Fibroblast of peridontal ligament (primary cell): Measurements from ENCODE around the gene KCNH1.

ENCODE experiments used
- DNase-seq: peaks from one replicate; pipeline ENCODE4 v3.0.0-alpha.2; 2010; ENCODE audit errors: extremely low read depth

KCNH1 gene

GRCh38 chr1:210918893-210919292, 215.1 kb downstream of the KCNH1 start:
- no peak for DNase-seq

GRCh38 chr1:210917560-210918169, 216.3 kb downstream of the KCNH1 start:
- no peak for DNase-seq

GRCh38 chr1:210916548-210916947, 217.4 kb downstream of the KCNH1 start:
- no peak for DNase-seq

GRCh38 chr1:210915890-210916507, 217.9 kb downstream of the KCNH1 start:
- DNase-seq: no peak

- no peak for DNase-seq
These were observed 221.2 kb downstream of the KCNH1 start for GRCh38 chr1:210912752-210913151.

GRCh38 chr1:210910020-210910575, 223.8 kb downstream of the KCNH1 start:
- DNase-seq: no peak

GRCh38 chr1:210908791-210909190, 225.2 kb downstream of the KCNH1 start:
- DNase-seq: no peak

GRCh38 chr1:210908257-210908656, 225.7 kb downstream of the KCNH1 start:
- DNase-seq: no peak

- DNase-seq: no peak
These were observed 226.6 kb downstream of the KCNH1 start for GRCh38 chr1:210907251-210907805.

- no peak for DNase-seq
These were observed 227.9 kb downstream of the KCNH1 start for GRCh38 chr1:210905944-210906453.

GRCh38 chr1:210905365-210905904, 228.5 kb downstream of the KCNH1 start:
- DNase-seq: no peak

- DNase-seq: no peak
These were observed 231.8 kb downstream of the KCNH1 start for GRCh38 chr1:210901981-210902770.

GRCh38 chr1:210900820-210901219, 233.1 kb downstream of the KCNH1 start:
- DNase-seq: no peak

- no peak for DNase-seq
These were observed 233.9 kb downstream of the KCNH1 start for GRCh38 chr1:210900079-210900478.

- no peak for DNase-seq
These were observed 234.3 kb downstream of the KCNH1 start for GRCh38 chr1:210899676-210900075.

- no peak for DNase-seq
These were observed 235.5 kb downstream of the KCNH1 start for GRCh38 chr1:210898473-210898872.

- no peak for DNase-seq
These were observed 250.1 kb downstream of the KCNH1 start for GRCh38 chr1:210883821-210884220.

- DNase-seq: no peak
These were observed 251.3 kb downstream of the KCNH1 start for GRCh38 chr1:210882414-210883221.

- DNase-seq: no peak
These were observed 255.4 kb downstream of the KCNH1 start for GRCh38 chr1:210878564-210878963.

GRCh38 chr1:210876275-210876674, 257.7 kb downstream of the KCNH1 start:
- no peak for DNase-seq

- no peak for DNase-seq
These were observed 267.4 kb downstream of the KCNH1 start for GRCh38 chr1:210866532-210866931.
